SH-SY5Y (cell line): ENCODE measurements around the gene PIK3CD.

Experiments used
- GATA2 ChIP-seq: IDR thresholded peaks from 2 replicates; pipeline ENCODE4 v1.6.1; 2011; ENCODE audit warnings: mild to moderate bottlenecking, low read depth, low read length
- GATA3 ChIP-seq: IDR thresholded peaks from 2 replicates; pipeline ENCODE4 v1.6.1; 2011; ENCODE audit warnings: low read depth, mild to moderate bottlenecking, low read length, moderate library complexity

DNA sequence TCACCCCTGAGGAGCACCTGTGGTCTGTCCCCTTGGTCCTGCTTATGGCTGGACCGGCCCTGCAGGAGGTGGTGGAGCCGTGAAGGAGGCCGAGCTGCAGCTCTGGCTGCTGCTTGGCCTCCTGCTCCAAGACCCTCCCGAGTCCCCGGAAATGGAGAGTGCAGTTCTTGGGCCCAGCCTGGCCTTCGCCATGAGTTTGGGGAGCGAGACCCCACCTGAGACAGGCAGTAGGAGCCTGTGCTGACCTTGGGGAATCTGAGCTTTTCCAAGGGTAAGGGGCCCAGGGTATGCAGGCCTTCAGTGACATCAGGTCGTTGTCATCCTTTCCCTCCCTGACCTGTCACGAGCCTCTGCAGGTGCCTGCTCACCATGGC, 48.8 kb upstream of the PIK3CD start:
- no peak for TF ChIP-seq GATA2
- TF ChIP-seq GATA3, result no peak
